ENCODE results near the gene MSMP. TPM values are rescaled to one million over a fixed set of nuclear protein-coding genes. Genes with fewer than 3 reads are reported as not detected.

MSMP gene
- total and polyA plus RNA-seq, 5 donors from 2014 or later, result 0.69 TPM; not detected in 4

DNA sequence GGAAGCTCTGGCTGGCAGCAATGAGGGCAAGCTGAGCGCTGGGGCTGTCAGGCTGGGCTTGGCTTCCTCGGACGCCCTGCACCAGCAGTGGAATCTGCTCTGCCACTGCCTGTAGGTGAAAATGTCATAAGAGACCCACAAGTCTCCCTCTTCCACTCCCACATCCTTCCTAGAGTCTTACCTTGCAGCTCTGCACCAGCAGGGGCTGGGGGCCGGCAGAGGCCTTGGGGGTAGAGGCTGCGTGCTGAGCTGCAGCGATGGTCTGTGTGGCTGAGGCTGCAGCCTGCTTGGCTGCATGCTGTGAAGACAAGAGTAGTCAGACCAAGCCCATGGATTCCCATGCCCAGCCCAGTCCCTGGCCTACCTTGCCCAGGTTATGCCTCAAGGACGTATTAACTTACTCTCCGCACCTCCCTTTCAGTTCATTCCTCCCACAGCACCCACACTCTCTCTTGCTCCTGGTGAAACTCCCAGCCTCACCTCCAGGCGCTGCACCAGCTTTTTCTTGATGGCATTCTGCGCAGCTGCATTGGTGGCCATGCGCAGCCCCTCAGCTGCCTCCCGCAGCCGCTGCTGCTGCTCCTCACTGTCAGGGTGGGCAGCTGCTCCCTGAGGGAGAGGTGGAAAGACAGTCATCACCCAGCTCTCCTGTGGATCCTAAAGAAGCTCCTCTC, 39.4 kb downstream of the MSMP start:
- Mint-ChIP-seq H3K4me3 (no peak overlapping the region), H3K36me3 (peaks cover 58% of the 10 kb centered on the region), H3K27me3 (no peaks in the 10 kb centered on the region), H3K4me1 (peaks cover 0 to 5% (median 2%) of the 10 kb centered on the region in 4 donors), H3K9me3 (no peaks in the 10 kb centered on the region), H3K27ac (no peak overlapping the region)
- no peaks in the 10 kb centered on the region for H3K9me3 ChIP-seq (ENCODE audit: control insufficient read depth in 2 of 2, low read length in 2 of 2)
- no peak overlapping the region for H3K27ac ChIP-seq (ENCODE audit: insufficient read depth, low read length, poor library complexity, severe bottlenecking)
- H3K27me3 ChIP-seq (ENCODE audit: control insufficient read depth, insufficient read depth, low read length), result no peaks in the 10 kb centered on the region
- no peak for DNase-seq
- ATAC-seq (ENCODE audit: low read depth in 2 of 2), result no peak
- H3K4me1 ChIP-seq (ENCODE audit: control insufficient read depth, insufficient read depth, low read length, poor library complexity, severe bottlenecking), result no peaks in the 10 kb centered on the region
- peaks cover 94% of the 10 kb centered on the region for H3K36me3 ChIP-seq (ENCODE audit: control insufficient read depth, insufficient read depth, low read length)
- H3K4me3 ChIP-seq (ENCODE audit: low read depth, low read length), result no peak overlapping the region

DNA sequence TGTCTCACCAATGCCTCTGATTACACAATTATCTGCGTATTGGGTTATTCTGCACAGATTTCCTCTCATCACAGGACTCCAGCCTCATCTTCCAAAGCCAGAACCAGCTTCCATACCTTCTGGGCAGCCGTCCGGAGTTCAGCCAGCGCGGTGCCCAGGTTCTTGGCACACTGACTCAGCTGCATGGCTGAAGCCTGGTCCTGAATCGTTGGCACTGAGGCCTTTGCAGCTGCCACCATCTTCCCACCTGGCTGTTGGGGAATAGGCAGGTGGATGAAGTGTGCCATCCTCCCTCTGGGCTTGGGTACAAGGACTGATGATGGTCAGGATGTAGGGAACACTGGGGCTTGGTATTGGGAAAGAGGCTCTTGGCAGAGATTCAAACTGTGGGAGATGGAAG, 40.0 kb downstream of the MSMP start:
- ATAC-seq (ENCODE audit: low read depth in 2 of 2), result no peak
- Histone ChIP-seq H3K4me3 (ENCODE audit: low read depth, low read length) (no peak overlapping the region), H3K36me3 (ENCODE audit: control insufficient read depth, insufficient read depth, low read length) (peaks cover 91% of the 10 kb centered on the region), H3K9me3 (ENCODE audit: control insufficient read depth in 2 of 2, low read length in 2 of 2) (no peaks in the 10 kb centered on the region), H3K27ac (ENCODE audit: insufficient read depth, low read length, poor library complexity, severe bottlenecking) (no peak overlapping the region), H3K4me1 (ENCODE audit: control insufficient read depth, insufficient read depth, low read length, poor library complexity, severe bottlenecking) (no peaks in the 10 kb centered on the region), H3K27me3 (ENCODE audit: control insufficient read depth, insufficient read depth, low read length) (no peaks in the 10 kb centered on the region)
- H3K4me1 Mint-ChIP-seq, result peaks cover 0 to 5% (median 2%) of the 10 kb centered on the region in 4 donors
- no peak for DNase-seq
- H3K4me3 Mint-ChIP-seq, result no peak overlapping the region
- H3K27me3 Mint-ChIP-seq, result no peaks in the 10 kb centered on the region
- H3K9me3 Mint-ChIP-seq, result no peaks in the 10 kb centered on the region
- H3K27ac Mint-ChIP-seq, result no peak overlapping the region
- peaks cover 56% of the 10 kb centered on the region for H3K36me3 Mint-ChIP-seq

DNA sequence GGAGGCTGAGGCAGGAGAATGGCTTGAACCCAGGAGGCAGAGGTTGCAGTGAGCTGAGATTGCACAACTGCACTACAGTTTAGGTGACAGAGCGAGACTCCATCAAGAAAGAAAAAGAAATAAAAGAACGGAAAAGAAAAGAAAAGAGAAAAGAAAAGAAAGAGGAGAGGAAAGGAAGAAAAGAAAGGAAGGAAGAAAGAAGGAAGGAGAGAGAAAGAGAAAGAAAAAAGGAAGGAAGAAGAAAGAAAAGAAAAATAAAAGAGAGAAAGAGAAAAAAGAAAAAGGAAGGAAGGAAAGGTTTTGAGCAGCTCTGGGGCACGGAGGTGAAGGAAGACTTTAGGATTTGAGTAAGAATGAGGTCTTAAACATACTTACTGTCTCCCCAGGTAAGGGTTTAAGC, 40.5 kb downstream of the MSMP start:
- no peak overlapping the region for H3K27ac Mint-ChIP-seq
- H3K9me3 Mint-ChIP-seq, result no peaks in the 10 kb centered on the region
- no peak for DNase-seq
- H3K4me3 ChIP-seq (ENCODE audit: low read depth, low read length), result no peak overlapping the region
- H3K4me3 Mint-ChIP-seq, result no peak overlapping the region
- H3K27me3 Mint-ChIP-seq, result no peaks in the 10 kb centered on the region
- no peaks in the 10 kb centered on the region for H3K9me3 ChIP-seq (ENCODE audit: control insufficient read depth in 2 of 2, low read length in 2 of 2)
- peaks cover 89% of the 10 kb centered on the region for H3K36me3 ChIP-seq (ENCODE audit: control insufficient read depth, insufficient read depth, low read length)
- H3K36me3 Mint-ChIP-seq, result peaks cover 57% of the 10 kb centered on the region
- no peaks in the 10 kb centered on the region for H3K4me1 ChIP-seq (ENCODE audit: control insufficient read depth, insufficient read depth, low read length, poor library complexity, severe bottlenecking)
- no peaks in the 10 kb centered on the region for H3K27me3 ChIP-seq (ENCODE audit: control insufficient read depth, insufficient read depth, low read length)
- ATAC-seq (ENCODE audit: low read depth in 2 of 2), result no peak
- H3K27ac ChIP-seq (ENCODE audit: insufficient read depth, low read length, poor library complexity, severe bottlenecking), result no peak overlapping the region
- peaks cover 0 to 5% (median 2%) of the 10 kb centered on the region in 4 donors for H3K4me1 Mint-ChIP-seq

DNA sequence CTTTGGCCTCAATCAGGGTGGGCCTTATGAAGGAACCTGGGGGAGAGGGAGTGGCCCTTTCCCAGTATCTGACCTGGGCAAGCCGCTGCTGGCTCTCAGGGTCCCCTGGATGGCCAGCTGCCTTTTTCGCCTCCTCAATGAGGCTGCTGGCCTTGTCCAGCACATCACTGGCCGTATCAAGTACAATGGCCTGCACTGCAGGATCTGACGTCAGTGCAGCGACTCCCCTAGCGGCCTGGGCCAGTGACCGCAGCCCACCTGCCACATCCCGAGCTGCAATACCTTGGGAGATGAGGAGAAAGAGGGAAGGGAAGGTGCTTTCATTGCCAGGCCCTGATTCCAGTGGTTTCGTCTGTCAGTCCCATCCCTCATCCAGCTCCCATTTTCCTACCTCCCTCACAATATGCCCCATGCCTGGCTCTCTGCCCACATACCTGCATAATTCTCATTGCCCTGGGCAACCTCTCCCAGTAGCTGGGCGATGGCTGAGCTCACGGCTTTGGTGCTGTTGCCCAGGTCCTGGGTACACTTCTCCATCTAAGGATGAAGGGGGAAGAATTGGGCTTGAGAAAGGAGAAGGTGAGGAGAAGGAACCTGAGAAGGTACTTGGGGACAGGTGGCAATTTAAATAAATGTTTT, 41.2 kb downstream of the MSMP start:
- Histone ChIP-seq H3K4me3 (ENCODE audit: low read depth, low read length) (no peak overlapping the region), H3K4me1 (ENCODE audit: control insufficient read depth, insufficient read depth, low read length, poor library complexity, severe bottlenecking) (no peaks in the 10 kb centered on the region), H3K27me3 (ENCODE audit: control insufficient read depth, insufficient read depth, low read length) (no peaks in the 10 kb centered on the region), H3K9me3 (ENCODE audit: control insufficient read depth in 2 of 2, low read length in 2 of 2) (no peaks in the 10 kb centered on the region), H3K36me3 (ENCODE audit: control insufficient read depth, insufficient read depth, low read length) (peaks cover 89% of the 10 kb centered on the region), H3K27ac (ENCODE audit: insufficient read depth, low read length, poor library complexity, severe bottlenecking) (no peak overlapping the region)
- H3K4me3 Mint-ChIP-seq, result no peak overlapping the region
- H3K36me3 Mint-ChIP-seq, result peaks cover 57% of the 10 kb centered on the region
- H3K4me1 Mint-ChIP-seq, result peaks cover 0 to 5% (median 2%) of the 10 kb centered on the region in 4 donors
- DNase-seq (no peak), ATAC-seq (ENCODE audit: low read depth in 2 of 2) (no peak)
- no peaks in the 10 kb centered on the region for H3K9me3 Mint-ChIP-seq
- H3K27me3 Mint-ChIP-seq, result no peaks in the 10 kb centered on the region
- H3K27ac Mint-ChIP-seq, result no peak overlapping the region

DNA sequence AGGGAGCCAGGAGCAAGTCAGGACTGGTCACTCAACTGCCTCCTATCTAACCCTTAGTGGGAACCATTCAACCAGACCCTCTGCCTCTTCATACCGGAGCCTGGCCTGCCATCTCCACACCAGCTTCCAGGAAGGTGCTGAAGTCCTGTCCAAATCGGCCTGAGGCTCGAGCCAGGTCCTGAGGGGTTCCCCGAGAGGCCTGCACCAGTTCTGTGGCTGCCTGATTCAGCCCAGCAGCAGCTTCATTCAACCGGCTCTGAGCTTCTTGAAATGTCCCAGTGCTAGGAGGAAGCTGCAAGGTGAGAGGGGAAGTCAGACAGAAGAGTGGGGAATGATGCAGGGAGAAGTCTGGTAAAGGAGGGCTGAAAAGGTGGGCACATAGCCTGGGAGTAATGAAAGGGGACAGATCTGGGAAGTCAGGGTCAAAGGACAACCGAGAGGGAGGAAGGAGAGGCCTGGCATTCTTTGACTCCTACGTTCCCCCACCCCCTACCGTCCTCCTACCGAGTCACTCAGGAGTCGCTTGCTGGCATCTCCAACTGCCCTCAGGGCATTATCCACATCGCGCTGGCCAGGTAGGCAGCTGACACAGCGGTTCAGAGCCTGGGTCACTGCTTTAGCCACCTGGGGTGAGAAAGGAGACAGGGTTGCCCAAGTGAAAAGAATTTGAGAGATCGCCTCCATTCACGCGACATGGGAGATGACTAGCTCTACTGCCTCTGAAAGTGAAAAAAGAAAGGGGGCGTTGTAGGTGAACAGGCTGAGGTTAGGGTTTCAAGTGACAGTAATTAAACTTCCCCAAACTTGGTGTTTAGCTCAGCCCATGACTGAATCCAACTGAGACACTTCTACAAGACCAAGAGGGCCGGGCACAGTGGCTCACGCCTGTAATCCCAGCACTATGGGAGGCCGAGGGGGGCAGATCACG, 42.3 kb downstream of the MSMP start:
- H3K27ac ChIP-seq (ENCODE audit: insufficient read depth, low read length, poor library complexity, severe bottlenecking), result no peak overlapping the region

DNA sequence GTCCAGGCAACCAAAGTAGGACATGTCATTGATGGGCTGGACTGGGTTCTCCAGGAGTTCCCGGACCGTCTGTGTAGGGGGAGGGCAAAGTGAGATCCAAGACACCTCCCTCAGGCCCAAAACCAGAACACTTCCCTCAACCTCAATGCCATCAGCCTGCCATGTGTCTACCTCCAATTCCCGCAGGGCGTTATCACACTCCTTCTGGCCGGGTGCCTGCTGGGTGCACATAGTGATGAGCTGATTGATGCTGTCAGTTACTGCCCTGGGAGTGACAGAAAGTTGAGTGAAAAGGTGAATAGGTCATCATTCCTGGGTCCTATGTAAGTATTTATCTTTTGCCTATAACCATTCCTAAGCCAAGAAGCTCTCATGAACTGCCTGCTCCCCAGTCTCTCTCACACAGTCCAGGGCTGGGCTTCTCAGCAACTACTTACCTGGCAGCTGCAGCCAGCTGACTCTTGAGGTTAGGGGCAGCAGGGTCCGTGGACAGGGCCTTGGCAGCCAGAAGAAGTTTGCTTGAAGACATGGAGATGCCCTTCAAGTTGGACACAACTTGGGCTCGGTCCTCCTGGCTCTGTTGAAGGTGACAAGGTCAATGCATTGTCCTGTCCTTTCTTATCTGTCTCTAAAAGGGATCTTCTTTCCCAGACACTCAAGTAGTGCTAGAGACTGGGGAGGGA, 43.1 kb downstream of the MSMP start:
- no peak overlapping the region for H3K4me3 ChIP-seq (ENCODE audit: low read depth, low read length)
- ATAC-seq (ENCODE audit: low read depth in 2 of 2) (no peak), DNase-seq (no peak)
- no peak overlapping the region for H3K27ac ChIP-seq (ENCODE audit: insufficient read depth, low read length, poor library complexity, severe bottlenecking)
- no peaks in the 10 kb centered on the region for H3K9me3 ChIP-seq (ENCODE audit: control insufficient read depth in 2 of 2, low read length in 2 of 2)
- no peaks in the 10 kb centered on the region for H3K4me1 ChIP-seq (ENCODE audit: control insufficient read depth, insufficient read depth, low read length, poor library complexity, severe bottlenecking)
- H3K4me1 Mint-ChIP-seq, result peaks cover 0 to 3% (median 0%) of the 10 kb centered on the region in 4 donors
- peak overlapping the region in 1 of 3 donors; percentile 66 for H3K27ac Mint-ChIP-seq
- no peak overlapping the region for H3K4me3 Mint-ChIP-seq
- no peaks in the 10 kb centered on the region for H3K27me3 Mint-ChIP-seq
- H3K36me3 ChIP-seq (ENCODE audit: control insufficient read depth, insufficient read depth, low read length), result peaks cover 89% of the 10 kb centered on the region
- no peaks in the 10 kb centered on the region for H3K27me3 ChIP-seq (ENCODE audit: control insufficient read depth, insufficient read depth, low read length)
- H3K9me3 Mint-ChIP-seq, result no peaks in the 10 kb centered on the region
- H3K36me3 Mint-ChIP-seq, result peaks cover 60% of the 10 kb centered on the region

More for the DNA sequence above, 42.3 kb downstream of the MSMP start:
- no peak overlapping the region for H3K4me3 ChIP-seq (ENCODE audit: low read depth, low read length)
- peaks cover 64% of the 10 kb centered on the region for H3K36me3 Mint-ChIP-seq
- peaks cover 0 to 4% (median 2%) of the 10 kb centered on the region in 4 donors for H3K4me1 Mint-ChIP-seq
- H3K27ac Mint-ChIP-seq, result peak overlapping the region in 1 of 3 donors; percentile 62
- H3K36me3 ChIP-seq (ENCODE audit: control insufficient read depth, insufficient read depth, low read length), result peaks cover 89% of the 10 kb centered on the region
- ATAC-seq (ENCODE audit: low read depth in 2 of 2), result no peak
- H3K4me3 Mint-ChIP-seq, result peak overlapping the region in 1 of 4 donors; percentile 56
- no peaks in the 10 kb centered on the region for H3K9me3 Mint-ChIP-seq
- no peaks in the 10 kb centered on the region for H3K9me3 ChIP-seq (ENCODE audit: control insufficient read depth in 2 of 2, low read length in 2 of 2)
- H3K27me3 Mint-ChIP-seq, result no peaks in the 10 kb centered on the region
- no peaks in the 10 kb centered on the region for H3K27me3 ChIP-seq (ENCODE audit: control insufficient read depth, insufficient read depth, low read length)
- H3K4me1 ChIP-seq (ENCODE audit: control insufficient read depth, insufficient read depth, low read length, poor library complexity, severe bottlenecking), result no peaks in the 10 kb centered on the region
- no peak for DNase-seq

DNA sequence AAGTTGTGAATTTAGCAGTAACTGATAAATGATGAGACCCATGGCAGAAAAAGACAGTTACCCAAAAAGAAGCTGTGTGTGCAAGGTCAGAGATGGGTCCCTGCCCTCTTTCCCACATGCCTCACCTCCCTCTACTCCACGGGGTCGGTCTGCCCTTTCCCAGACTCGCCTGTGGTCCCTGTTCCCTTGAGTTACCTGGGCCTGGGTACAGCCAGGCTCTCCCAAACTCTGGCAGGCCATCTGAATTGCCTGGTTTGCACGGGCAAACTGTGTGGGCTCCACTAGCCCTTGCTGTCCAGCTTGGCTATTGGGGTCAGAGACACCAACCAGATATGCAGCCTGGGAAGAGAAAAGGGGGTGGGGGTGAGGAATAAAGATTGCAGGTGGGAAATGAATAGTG, 45.9 kb downstream of the MSMP start:
- Mint-ChIP-seq H3K4me1 (no peaks in the 10 kb centered on the region), H3K36me3 (peaks cover 68% of the 10 kb centered on the region), H3K9me3 (no peaks in the 10 kb centered on the region), H3K4me3 (no peak overlapping the region), H3K27ac (peak overlapping the region in 2 of 3 donors; percentile 54 to 86), H3K27me3 (no peaks in the 10 kb centered on the region)
- Histone ChIP-seq H3K9me3 (ENCODE audit: control insufficient read depth in 2 of 2, low read length in 2 of 2) (no peaks in the 10 kb centered on the region), H3K27me3 (ENCODE audit: control insufficient read depth, insufficient read depth, low read length) (no peaks in the 10 kb centered on the region), H3K27ac (ENCODE audit: insufficient read depth, low read length, poor library complexity, severe bottlenecking) (no peak overlapping the region), H3K4me3 (ENCODE audit: low read depth, low read length) (no peak overlapping the region), H3K4me1 (ENCODE audit: control insufficient read depth, insufficient read depth, low read length, poor library complexity, severe bottlenecking) (no peaks in the 10 kb centered on the region), H3K36me3 (ENCODE audit: control insufficient read depth, insufficient read depth, low read length) (peaks cover 90% of the 10 kb centered on the region)
- no peak for DNase-seq
- no peak for ATAC-seq (ENCODE audit: low read depth in 2 of 2)

All from CD4-positive, CD25-positive, alpha-beta regulatory T cell (primary cell).